ACC112 (cell line): ENCODE measurements around the gene ARL4C.
"Not testable (repeated sequence)": the region's sequence is repeated elsewhere in the genome, so short reads cannot be mapped to it uniquely, and the experiment has no call there.

Experiments used
- H2AFZ ChIP-seq: fragments of 200-600 bp; sonication (generic); one replicate; pipeline ENCODE4 v1.6.0; 2017; ENCODE audit warnings: antibody characterized with exemption, low read length; ENCODE audit not compliant: unreplicated experiment
- H3K27ac ChIP-seq: fragments of 200-600 bp; sonication (generic); 2 replicates; pipeline ENCODE4 v1.5.1; 2014; ENCODE audit warnings: low read depth, mild to moderate bottlenecking, antibody characterized with exemption, low read length, moderate library complexity
- H3K27me3 ChIP-seq: fragments of 200-600 bp; sonication (generic); 2 replicates; pipeline ENCODE4 v1.6.1; 2014; ENCODE audit warnings: mild to moderate bottlenecking, antibody characterized with exemption, low read length, moderate library complexity, mixed read lengths; ENCODE audit not compliant: insufficient read depth
- H3K36me3 ChIP-seq: fragments of 200-600 bp; sonication (generic); 2 replicates; pipeline ENCODE4 v1.6.1; 2016; ENCODE audit warnings: mild to moderate bottlenecking, antibody characterized with exemption, low read length, moderate library complexity, mixed read lengths; ENCODE audit not compliant: insufficient read depth
- H3K4me1 ChIP-seq: fragments of 200-600 bp; sonication (generic); one replicate; pipeline ENCODE4 v1.6.1; 2016; ENCODE audit warnings: low read length, mixed read lengths; ENCODE audit not compliant: insufficient read depth, unreplicated experiment, control insufficient read depth
- H3K4me3 ChIP-seq: fragments of 200-600 bp; sonication (generic); 2 replicates; pipeline ENCODE4 v1.5.1; 2014; ENCODE audit warnings: mild to moderate bottlenecking, low read depth, low read length
- H3K79me2 ChIP-seq: fragments of 200-600 bp; sonication (generic); one replicate; pipeline ENCODE4 v1.6.0; 2016; ENCODE audit warnings: low read length; ENCODE audit not compliant: control insufficient read depth, unreplicated experiment, insufficient read depth

ARL4C gene

DNA sequence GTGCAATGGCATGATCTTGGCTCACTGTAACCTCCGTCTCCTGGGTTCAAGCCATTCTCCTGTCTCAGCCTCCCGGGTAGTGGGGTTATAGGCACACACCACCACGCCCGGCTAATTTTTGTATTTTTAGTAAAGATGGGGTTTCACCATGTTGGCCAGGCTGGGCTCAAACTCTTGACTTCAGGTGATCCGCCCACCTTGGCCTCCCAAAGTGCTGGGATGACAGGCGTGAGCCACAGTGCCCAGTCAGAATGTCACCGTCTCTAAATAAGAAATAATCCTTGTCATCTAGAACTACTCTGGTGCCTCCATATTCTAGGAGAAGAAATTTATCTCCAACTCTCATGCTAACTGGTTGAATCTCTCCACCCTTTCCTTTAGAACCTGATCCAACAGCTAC is 41.6 kb downstream of the ARL4C start:
- H3K27ac ChIP-seq: not testable (repeated sequence)

DNA sequence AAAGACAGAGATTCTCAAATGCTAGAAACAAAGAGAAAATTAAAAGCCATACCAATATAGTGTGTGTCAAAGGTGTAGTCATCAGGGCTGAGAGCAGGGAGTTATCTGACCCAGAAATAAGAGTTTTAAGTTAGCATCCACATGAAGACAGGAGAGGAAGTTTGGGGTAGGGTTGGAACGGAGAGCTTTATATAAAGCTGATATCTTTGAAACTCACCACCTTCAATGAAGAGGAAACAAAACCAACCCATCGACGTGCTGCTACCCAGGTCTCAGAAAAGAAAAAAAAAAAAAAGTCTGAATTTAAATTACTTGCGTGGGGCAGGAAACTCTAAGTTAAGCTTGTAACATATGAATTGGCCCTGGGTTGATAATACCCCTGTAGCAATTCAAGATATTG is 42.4 kb downstream of the ARL4C start:
- Histone ChIP-seq H3K4me3 (no peak overlapping the region), H3K79me2 (no peaks in the 10 kb centered on the region), H3K4me1 (peaks cover 14% of the 10 kb centered on the region), H3K27me3 (no peaks in the 10 kb centered on the region), H3K27ac (no peak overlapping the region), H2AFZ (no peak overlapping the region), H3K36me3 (no peaks in the 10 kb centered on the region)

More for the DNA sequence above, 41.6 kb downstream of the ARL4C start:
- not testable (repeated sequence) for H3K36me3 ChIP-seq, H3K27me3 ChIP-seq, H3K79me2 ChIP-seq, H2AFZ ChIP-seq, H3K4me3 ChIP-seq
- peaks cover 13% of the 10 kb centered on the region for H3K4me1 ChIP-seq

DNA sequence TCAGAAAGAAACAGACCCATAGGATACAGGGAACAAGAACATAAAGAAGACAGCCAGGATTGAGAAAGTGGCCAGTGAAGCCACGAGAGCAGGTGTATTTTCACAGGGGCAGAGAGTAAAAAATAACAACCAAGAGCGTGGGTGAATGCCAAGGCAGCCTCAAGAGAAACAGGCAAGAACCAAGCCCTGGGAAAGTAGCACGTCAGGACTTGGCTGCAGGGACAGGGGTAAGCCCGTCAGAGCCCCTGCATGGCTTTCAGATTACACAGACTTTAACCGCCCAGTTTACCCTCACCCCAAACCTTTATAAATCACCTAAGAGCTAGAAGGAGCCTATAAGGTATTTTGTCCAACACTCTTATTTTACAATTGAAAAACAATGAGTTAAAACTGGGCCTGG is 43.7 kb downstream of the ARL4C start:
- no peak overlapping the region for H2AFZ ChIP-seq
- no peak overlapping the region for H3K4me3 ChIP-seq
- H3K27me3 ChIP-seq: no peaks in the 10 kb centered on the region
- H3K27ac ChIP-seq: no peak overlapping the region
- peaks cover 26% of the 10 kb centered on the region for H3K4me1 ChIP-seq
- no peaks in the 10 kb centered on the region for H3K36me3 ChIP-seq
- H3K79me2 ChIP-seq: no peaks in the 10 kb centered on the region

DNA sequence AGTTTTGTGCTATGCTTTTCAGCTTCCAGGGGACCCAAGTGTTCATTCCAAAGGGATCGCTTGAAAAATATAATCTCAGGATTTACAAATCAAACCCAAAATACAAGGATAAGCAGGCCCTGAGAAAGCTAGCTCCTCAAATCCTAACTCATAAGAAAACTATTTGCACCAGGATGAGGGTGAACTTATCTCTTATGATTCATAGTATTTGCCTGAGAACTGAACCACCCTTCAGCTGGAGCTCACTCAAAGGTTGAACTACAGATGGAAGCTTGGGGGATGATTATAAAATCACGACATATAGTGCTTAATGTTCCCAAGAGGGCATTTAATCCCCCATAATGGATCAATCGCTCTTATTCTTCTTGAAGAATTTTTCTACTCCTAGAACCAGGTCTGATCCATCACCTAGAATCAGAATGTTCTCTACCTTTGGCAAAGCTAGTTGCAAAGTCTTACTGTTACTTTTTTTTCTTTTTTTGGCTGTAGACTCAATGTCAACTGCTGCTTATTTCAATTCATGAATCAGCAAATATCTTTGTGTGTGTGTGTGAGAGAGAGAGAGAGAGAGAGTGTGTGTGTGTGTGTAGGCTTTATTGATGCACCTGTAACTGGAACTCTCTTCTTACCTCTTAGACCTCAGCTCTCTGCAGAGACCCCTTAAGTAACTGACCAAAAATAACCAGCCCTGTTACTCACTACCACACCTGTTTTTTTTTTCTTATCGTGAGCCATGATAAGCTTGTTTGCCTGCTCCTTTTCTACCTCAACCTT is 44.8 kb downstream of the ARL4C start:
- H3K36me3 ChIP-seq: no peaks in the 10 kb centered on the region
- H2AFZ ChIP-seq: peak overlapping the region; percentile 19
- no peak overlapping the region for H3K4me3 ChIP-seq
- no peaks in the 10 kb centered on the region for H3K27me3 ChIP-seq
- H3K4me1 ChIP-seq: peaks cover 29% of the 10 kb centered on the region
- H3K79me2 ChIP-seq: no peaks in the 10 kb centered on the region
- H3K27ac ChIP-seq: peak overlapping the region; percentile 79

DNA sequence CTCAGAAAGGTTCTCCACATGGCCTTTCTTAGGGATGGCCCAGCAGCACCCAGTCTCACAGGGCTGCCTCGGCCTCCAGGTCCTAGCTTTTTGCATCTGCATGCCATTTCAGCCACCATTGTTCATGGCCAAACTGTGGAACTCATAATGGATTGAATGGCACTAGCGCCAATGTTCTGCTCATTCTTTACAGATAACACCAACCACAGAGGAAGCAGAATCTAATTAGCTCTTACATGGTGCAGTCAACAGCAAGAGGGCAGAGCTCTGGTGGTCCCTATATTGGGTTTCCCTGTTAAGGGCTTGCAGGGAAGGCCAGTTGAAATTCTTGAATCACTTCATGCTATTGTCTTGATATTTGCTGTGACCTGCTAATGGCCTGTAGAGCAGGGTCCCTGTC is 45.6 kb downstream of the ARL4C start:
- Histone ChIP-seq H3K27me3 (no peaks in the 10 kb centered on the region), H3K4me1 (peaks cover 29% of the 10 kb centered on the region), H3K27ac (peak overlapping the region; percentile 79), H3K79me2 (no peaks in the 10 kb centered on the region), H3K36me3 (no peaks in the 10 kb centered on the region), H3K4me3 (no peak overlapping the region), H2AFZ (no peak overlapping the region)

DNA sequence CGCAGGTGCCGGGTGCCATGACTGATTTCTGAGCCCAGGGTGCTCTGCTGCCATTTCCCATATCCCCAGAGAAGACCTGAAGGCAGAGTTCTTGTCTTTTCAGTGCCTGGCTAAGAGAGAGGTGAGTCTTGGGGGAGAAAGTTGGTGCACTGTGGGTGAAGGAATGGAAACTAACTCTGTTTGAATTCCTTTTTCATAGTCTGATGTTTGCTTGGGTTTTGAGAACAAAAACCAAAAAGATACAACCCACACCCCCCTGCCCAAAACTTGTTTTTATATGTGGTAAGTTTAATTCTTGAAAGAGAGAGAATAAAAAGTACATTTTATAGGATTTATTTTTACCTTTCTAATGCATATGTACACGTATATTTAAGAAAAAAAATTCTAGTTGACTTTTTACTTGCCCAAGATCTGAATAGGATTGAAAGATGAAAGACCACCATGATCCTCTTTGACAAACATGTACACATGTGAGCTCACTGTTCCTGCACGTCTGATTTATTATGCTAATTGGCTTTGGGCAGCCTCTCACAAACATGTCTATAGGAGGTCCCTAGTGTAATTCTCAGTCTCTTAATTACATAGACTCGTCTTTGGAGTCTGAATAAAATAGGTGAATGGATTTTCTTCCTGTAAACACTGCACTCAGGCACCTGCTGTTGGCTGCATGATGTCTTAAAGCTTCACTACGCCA is 46.3 kb downstream of the ARL4C start:
- Histone ChIP-seq H3K79me2 (no peaks in the 10 kb centered on the region), H2AFZ (no peak overlapping the region), H3K27ac (no peak overlapping the region), H3K27me3 (no peaks in the 10 kb centered on the region), H3K36me3 (no peaks in the 10 kb centered on the region), H3K4me3 (no peak overlapping the region), H3K4me1 (peaks cover 29% of the 10 kb centered on the region)

DNA sequence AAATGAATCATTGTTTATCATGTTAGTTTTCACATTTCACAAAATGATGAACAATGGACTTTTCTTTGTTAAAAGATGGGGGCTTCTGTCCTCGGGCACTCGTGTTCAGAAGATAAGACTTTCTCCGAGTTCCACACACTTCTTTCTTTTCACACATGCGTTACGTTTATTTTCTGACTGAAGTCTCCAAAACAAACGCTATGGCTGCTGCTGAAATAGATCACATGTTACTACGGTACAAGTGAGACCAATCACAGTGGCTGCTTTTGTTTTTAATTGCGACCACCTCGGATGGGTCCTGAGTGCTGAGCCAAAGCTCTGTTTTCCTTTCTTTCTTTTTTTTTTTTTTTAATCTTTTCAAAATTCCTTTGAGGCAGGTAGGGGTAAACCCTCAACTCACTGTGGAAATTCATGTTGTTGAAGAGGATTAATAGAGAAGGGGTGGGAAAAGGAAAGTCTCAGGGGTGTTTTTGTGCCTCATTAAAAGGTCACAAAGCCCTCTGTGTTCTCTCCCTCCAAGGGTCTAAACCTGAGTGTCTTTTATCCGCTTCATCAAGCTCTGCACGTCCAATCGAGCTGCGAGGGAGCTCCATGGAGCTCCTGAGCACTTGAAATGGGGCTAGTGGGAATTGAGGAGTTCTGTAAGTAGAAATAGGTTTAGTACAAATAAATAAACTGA is 48.2 kb downstream of the ARL4C start:
- no peak overlapping the region for H3K27ac ChIP-seq
- H3K36me3 ChIP-seq: no peaks in the 10 kb centered on the region
- peaks cover 36% of the 10 kb centered on the region for H3K4me1 ChIP-seq
- no peak overlapping the region for H3K4me3 ChIP-seq
- H3K27me3 ChIP-seq: no peaks in the 10 kb centered on the region
- no peak overlapping the region for H2AFZ ChIP-seq
- no peaks in the 10 kb centered on the region for H3K79me2 ChIP-seq

DNA sequence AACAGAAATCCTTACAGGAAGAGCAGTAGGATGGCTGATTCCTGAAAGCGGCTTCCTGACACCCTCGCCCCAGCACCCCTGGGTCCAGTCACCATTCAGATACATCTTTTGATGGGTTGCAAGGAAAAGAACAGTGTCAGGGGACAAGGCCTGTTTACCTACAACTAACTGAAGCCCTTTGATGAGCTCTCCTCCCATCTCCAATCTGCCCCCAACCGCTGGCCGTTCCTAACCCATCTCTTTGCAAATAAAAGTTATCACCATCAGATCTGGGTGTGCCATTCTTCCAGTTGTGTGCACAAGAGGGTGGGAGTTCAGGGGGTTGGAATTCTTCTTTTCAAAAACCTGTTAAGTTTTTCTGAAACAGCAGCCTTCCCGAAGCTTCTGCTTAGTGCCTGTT is 48.9 kb downstream of the ARL4C start:
- Histone ChIP-seq H3K4me1 (peaks cover 36% of the 10 kb centered on the region), H3K36me3 (no peaks in the 10 kb centered on the region), H3K27me3 (no peaks in the 10 kb centered on the region), H3K4me3 (no peak overlapping the region), H3K27ac (no peak overlapping the region), H3K79me2 (no peaks in the 10 kb centered on the region), H2AFZ (no peak overlapping the region)

DNA sequence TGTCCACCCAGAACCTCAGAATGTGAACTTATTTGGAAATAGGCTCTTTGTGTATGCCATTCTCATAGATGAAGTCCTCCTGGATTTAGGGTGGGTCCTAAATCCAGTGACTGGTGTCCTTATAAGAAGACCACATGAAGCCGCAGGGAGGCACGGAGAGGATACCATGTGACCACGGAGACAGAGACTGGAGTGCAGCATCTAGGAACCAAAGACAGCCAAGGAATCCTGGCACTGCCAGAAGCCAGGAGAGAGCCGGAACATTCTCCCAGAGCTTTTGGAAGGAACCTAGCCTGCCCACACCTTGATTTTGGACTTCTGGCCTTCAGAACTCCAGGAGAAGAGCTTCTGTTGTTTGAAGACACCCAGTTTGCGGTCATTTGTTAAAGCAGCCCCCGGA is 49.7 kb downstream of the ARL4C start:
- Histone ChIP-seq H3K27ac (no peak overlapping the region), H3K27me3 (no peaks in the 10 kb centered on the region)

DNA sequence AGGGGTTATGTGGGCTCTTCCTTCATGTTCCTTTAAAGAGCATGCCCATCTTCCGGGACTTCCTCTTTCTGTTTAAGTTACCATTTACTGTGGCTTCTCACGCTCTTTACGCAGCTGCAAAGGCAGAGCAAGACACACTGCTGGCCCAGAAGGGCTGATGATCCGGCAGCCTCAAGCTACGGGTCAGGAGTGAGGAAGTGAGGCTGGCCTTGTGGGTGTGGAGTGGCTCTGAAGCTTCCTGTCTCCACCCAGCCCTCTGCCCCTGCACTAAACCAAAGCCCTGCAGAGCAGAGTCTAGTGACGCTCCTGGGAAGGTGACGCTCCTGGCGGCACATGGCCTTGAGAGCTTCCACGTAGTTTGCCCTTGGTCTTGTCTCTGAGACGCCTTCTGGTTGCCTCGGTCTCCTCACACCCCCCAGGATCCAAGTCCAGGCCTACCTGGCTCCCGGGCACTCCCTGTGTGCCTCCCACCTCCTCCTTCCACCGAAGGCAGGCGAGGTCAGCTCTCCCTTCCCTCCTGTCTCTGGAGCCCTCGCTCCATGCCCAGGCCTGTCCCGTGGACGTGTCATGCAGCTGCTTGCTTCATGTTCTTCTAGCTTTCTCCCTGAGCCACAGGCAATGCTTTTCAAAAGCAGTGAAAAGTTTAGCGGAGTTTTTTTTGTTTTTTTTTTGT is 50.3 kb downstream of the ARL4C start:
- Histone ChIP-seq H3K79me2 (no peaks in the 10 kb centered on the region), H2AFZ (no peak overlapping the region), H3K27ac (no peak overlapping the region), H3K4me3 (no peak overlapping the region), H3K27me3 (no peaks in the 10 kb centered on the region), H3K4me1 (peaks cover 28% of the 10 kb centered on the region), H3K36me3 (no peaks in the 10 kb centered on the region)

More for the DNA sequence above, 49.7 kb downstream of the ARL4C start:
- H3K4me1 ChIP-seq: peaks cover 33% of the 10 kb centered on the region
- H2AFZ ChIP-seq: no peak overlapping the region
- no peaks in the 10 kb centered on the region for H3K79me2 ChIP-seq
- no peaks in the 10 kb centered on the region for H3K36me3 ChIP-seq
- no peak overlapping the region for H3K4me3 ChIP-seq
